Transverse colon (tissue), 4 donors: ENCODE data around the gene HMX1. TPM values are rescaled to one million over a fixed set of nuclear protein-coding genes. Genes with fewer than 3 reads are reported as not detected.

Source experiments
- DNase-seq: peaks from one replicate; pipeline ENCODE4 v3.0.0-alpha.2; 2019
- H3K27ac ChIP-seq, 4 donors: fragments of 200-600 bp; sonication (generic); 2 replicates each; pipeline ENCODE4 v1.5.1; 2016 to 2018; ENCODE audit warnings: inconsistent platforms in 4 of 4
- H3K27me3 ChIP-seq: fragments of 200-600 bp; sonication (generic); 2 replicates; pipeline ENCODE4 v1.5.1; 2017; ENCODE audit warnings: inconsistent platforms
- H3K36me3 ChIP-seq, 4 donors: fragments of 200-600 bp; sonication (generic); 2 replicates each; pipeline ENCODE4 v1.5.1; 2017 to 2019; ENCODE audit warnings: inconsistent platforms in 4 of 4
- H3K4me1 ChIP-seq, 4 donors: fragments of 200-600 bp; sonication (generic); 2 replicates each; pipeline ENCODE4 v1.5.1; 2017 to 2020; ENCODE audit warnings: inconsistent platforms in 4 of 4
- H3K4me3 ChIP-seq, 4 donors: fragments of 200-600 bp; sonication (generic); 1 replicate in 1 of 4; 2 replicates in 3 of 4; pipeline versions ENCODE4 v1.5.1 to v1.6.1; 2017 to 2019; ENCODE audit warnings: inconsistent platforms in 4 of 4
- H3K9me3 ChIP-seq, 2 donors: fragments of 200-600 bp; sonication (generic); 2 replicates each; pipeline ENCODE4 v1.5.1; 2017 to 2019; ENCODE audit warnings: inconsistent platforms in 2 of 2
- CTCF ChIP-seq, 5 experiments: fragments of 200-600 bp in 3 of 5; fragments of 450-650 bp in 2 of 5; sonication (generic) in 3 of 5; IDR thresholded peaks; 1 replicate in 2 of 5; 2 replicates in 3 of 5; pipeline ENCODE4 v1.5.1; 2016 to 2017; ENCODE audit warnings: antibody characterized with exemption in 5 of 5, inconsistent platforms in 3 of 5, mild to moderate bottlenecking in 2 of 5, moderate library complexity in 1 of 5
- EP300 ChIP-seq: sonication (generic); formaldehyde crosslinking; IDR thresholded peaks from one replicate; pipeline ENCODE4 v1.6.1; 2017; ENCODE audit warnings: antibody characterized with exemption, low read depth
- POLR2A ChIP-seq: fragments of 450-650 bp; IDR thresholded peaks from one replicate; pipeline ENCODE4 v1.6.1; 2016; ENCODE audit warnings: antibody characterized with exemption, mild to moderate bottlenecking, moderate library complexity
- POLR2AphosphoS5 ChIP-seq, 3 donors: sonication (generic); formaldehyde crosslinking; IDR thresholded peaks; one replicate each; pipeline ENCODE4 v1.6.1; 2016; ENCODE audit warnings: antibody characterized with exemption in 3 of 3
- WGBS, 2 donors: methylation state at CpG; one replicate each; pipeline ENCODE4 v1.1.5; 2018; ENCODE audit warnings: low coverage in 1 of 2; 5-methylcytosine and 5-hydroxymethylcytosine counted together
- in situ Hi-C, 4 donors: fragments of 200-750 bp; cut with MboI; loops; one replicate each; pipeline versions ENCODE4 v1.15.0 to v1.15.1; 2017; ENCODE audit warnings: low sequenced_read_pairs in 3 of 4, low pct_ligation_motif_present in 1 of 4, low pct_unique_long_range_greater_than_20kb in 1 of 4
- intact Hi-C: fragments of 100-400 bp; cut with DNase I; formaldehyde crosslinking; loops from one replicate; pipeline ENCODE4 v1.15.1; 2023; ENCODE audit warnings: low total_unique reads
- total RNA-seq, 4 donors: library from RNA; depleted of rRNA; stranded (reverse); fragments of >200 nt; gene quantifications; one replicate each; pipeline ENCODE4 v1.1.0, GENCODE V29; 2016

The HMX1 gene
- total RNA-seq, 4 donors from 2014 or later, result not detected

GRCh38 chr4:8900588-8900987 is 28.9 kb upstream of the HMX1 start:
- in situ Hi-C loops, result no loop called here
- Histone ChIP-seq H3K36me3 (no peaks in the 10 kb centered on the region), H3K27ac (no peak overlapping the region), H3K4me1 (no peaks in the 10 kb centered on the region), H3K9me3 (peaks cover 11 to 21% of the 10 kb centered on the region in 2 donors), H3K4me3 (no peak overlapping the region), H3K27me3 (peaks cover 20% of the 10 kb centered on the region)
- no peak for DNase-seq
- TF ChIP-seq POLR2AphosphoS5 (IDR thresholded peaks at IDR 0.05) (no peak), CTCF (IDR thresholded peaks at IDR 0.05) (no peak), POLR2A (no peak), EP300 (no peak)
- 40 to 94% methylated on average over 1 to 6 of the region's 6 CpGs for WGBS, 2 donors
- intact Hi-C loops, result no loop called here

DNA sequence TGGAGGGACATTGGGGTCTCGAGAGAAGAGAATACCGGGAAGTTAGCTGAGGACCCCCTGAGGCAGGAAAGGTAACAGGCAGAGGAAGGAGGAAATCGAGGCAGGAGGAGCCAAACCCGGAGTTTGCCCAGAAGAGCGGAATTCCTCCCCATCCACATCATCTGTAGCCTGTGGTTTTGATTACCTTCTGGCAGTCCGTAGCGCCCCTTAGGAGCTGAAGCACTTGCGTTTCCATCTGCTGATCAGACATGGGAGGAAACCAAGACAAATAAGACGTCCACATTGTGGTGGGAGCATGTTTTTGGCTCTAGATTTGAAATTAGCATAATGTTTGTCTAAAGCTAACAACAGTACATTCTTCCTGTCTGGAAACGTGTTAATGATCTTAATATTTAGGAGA is 26.8 kb upstream of the HMX1 start:
- Histone ChIP-seq H3K9me3 (peaks cover 11 to 21% of the 10 kb centered on the region in 2 donors), H3K36me3 (no peaks in the 10 kb centered on the region), H3K4me1 (no peaks in the 10 kb centered on the region), H3K27me3 (peaks cover 40% of the 10 kb centered on the region), H3K27ac (no peak overlapping the region), H3K4me3 (no peak overlapping the region)
- DNase-seq, result no peak
- in situ Hi-C loops, result no loop called here
- intact Hi-C loops, result loop anchor here (2.0 kb wide), 1 partner anchor 44 kb away; no protein-coding TSS in a partner anchor
- TF ChIP-seq POLR2A (no peak), POLR2AphosphoS5 (IDR thresholded peaks at IDR 0.05) (no peak), CTCF (IDR thresholded peaks at IDR 0.05) (no peak), EP300 (no peak)
- 27 to 60% methylated on average over 2 to 10 of the region's 10 CpGs for WGBS, 2 donors

DNA sequence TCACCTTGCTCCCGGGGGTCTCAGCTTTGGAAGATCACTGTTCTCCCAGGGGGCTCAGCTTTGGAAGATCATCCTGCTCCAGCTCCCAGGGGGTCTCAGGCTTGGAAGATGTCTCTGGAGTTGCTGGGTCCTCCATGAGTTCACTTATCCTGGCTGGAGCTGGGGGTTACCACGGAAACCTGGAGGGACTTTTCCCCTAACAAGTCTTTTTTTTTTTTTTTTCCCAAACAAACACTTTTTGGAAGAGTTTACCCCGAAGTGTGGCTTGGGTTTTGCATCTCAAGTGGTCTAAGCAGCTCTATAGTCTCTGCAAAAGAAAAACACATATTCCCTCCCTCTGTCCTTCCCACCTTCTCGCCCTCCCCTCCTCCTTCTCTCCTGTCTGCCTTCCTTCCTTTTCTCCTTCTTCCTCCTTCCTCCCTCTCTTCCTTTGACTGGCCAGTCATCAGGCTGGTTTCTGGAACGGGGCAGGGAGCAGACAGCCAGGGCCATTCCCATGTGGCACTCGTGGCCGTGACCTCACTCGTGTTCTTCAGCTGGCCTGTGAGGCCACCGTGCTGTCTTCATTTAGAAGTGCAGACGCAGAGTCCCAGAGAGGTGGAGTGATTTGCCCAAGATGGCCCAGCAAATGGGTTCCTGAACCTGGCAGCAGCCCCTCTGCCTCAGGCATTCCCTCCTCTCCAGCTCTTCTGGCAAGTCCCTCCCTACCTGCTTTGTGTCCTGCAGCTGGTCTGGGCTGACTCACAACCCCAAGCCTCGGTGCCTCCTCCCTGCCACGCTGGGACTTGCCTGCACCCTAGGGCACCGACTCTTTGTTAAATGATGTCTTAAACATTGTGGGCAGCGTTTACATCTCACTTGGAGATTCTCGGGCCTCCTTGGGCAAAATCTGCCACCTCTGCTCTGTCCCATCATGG is 25.9 kb upstream of the HMX1 start:
- Histone ChIP-seq H3K27ac (no peak overlapping the region), H3K4me1 (no peaks in the 10 kb centered on the region), H3K36me3 (no peaks in the 10 kb centered on the region), H3K27me3 (peaks cover 49% of the 10 kb centered on the region), H3K9me3 (peaks cover 11 to 21% of the 10 kb centered on the region in 2 donors), H3K4me3 (no peak overlapping the region)
- 18 to 42% methylated on average over 4 to 15 of the region's 15 CpGs for WGBS, 2 donors
- intact Hi-C loops, result loop anchor here (2.0 kb wide), 1 partner anchor 45 kb away; no protein-coding TSS in a partner anchor
- TF ChIP-seq POLR2AphosphoS5 (IDR thresholded peaks at IDR 0.05) (no peak), CTCF (IDR thresholded peaks at IDR 0.05) (no peak), EP300 (no peak)
- in situ Hi-C loops, result no loop called here
- no peak for DNase-seq

- DNase-seq, result no peak
- in situ Hi-C loops, result no loop called here
- peaks cover 59% of the 10 kb centered on the region for H3K27me3 ChIP-seq
Observed at GRCh38 chr4:8896506-8896905, 24.9 kb upstream of the HMX1 start.

More at GRCh38 chr4:8896506-8896905, 24.9 kb upstream of the HMX1 start:
- intact Hi-C loops, result no loop called here
- peaks cover 10 to 12% of the 10 kb centered on the region in 2 donors for H3K9me3 ChIP-seq
- no peak overlapping the region for H3K27ac ChIP-seq
- no peak overlapping the region for H3K4me3 ChIP-seq
- H3K36me3 ChIP-seq, result no peaks in the 10 kb centered on the region
- no peaks in the 10 kb centered on the region for H3K4me1 ChIP-seq
- 46 to 64% methylated on average over 3 to 5 of the region's 5 CpGs for WGBS, 2 donors
- TF ChIP-seq EP300, result no peak
- no peak for TF ChIP-seq POLR2A
- TF ChIP-seq POLR2AphosphoS5 (IDR thresholded peaks at IDR 0.05), result no peak
- TF ChIP-seq CTCF (IDR thresholded peaks at IDR 0.05), result no peak
